Osteocyte (in vitro differentiated cells): ENCODE measurements around the gene TMPRSS15. TPM values are rescaled to one million over a fixed set of nuclear protein-coding genes. Genes with fewer than 3 reads are reported as not detected.

ENCODE experiments used
- DNase-seq: peaks from one replicate; pipeline ENCODE4 v3.0.0; 2021; ENCODE audit warnings: mixed read lengths; ENCODE audit not compliant: unreplicated experiment; ENCODE audit errors: extremely low spot score
- H3K27ac Mint-ChIP-seq: one replicate; pipeline ENCODE4 v1.8.0; 2021; ENCODE audit warnings: mild to moderate bottlenecking, mixed read lengths; ENCODE audit not compliant: unreplicated experiment
- H3K27me3 Mint-ChIP-seq: one replicate; pipeline ENCODE4 v1.8.0; 2021; ENCODE audit warnings: mixed read lengths; ENCODE audit not compliant: unreplicated experiment
- H3K36me3 Mint-ChIP-seq: one replicate; pipeline ENCODE4 v1.8.0; 2021; ENCODE audit warnings: mixed read lengths; ENCODE audit not compliant: unreplicated experiment
- H3K4me1 Mint-ChIP-seq: one replicate; pipeline ENCODE4 v1.8.0; 2021; ENCODE audit warnings: mixed read lengths; ENCODE audit not compliant: unreplicated experiment
- H3K4me3 Mint-ChIP-seq: one replicate; pipeline ENCODE4 v1.8.0; 2021; ENCODE audit warnings: mild to moderate bottlenecking, moderate library complexity, mixed read lengths; ENCODE audit not compliant: unreplicated experiment
- H3K9me3 Mint-ChIP-seq: one replicate; pipeline ENCODE4 v1.8.0; 2021; ENCODE audit warnings: mixed read lengths; ENCODE audit not compliant: unreplicated experiment
- total RNA-seq: library from RNA; stranded (reverse); gene quantifications from 2 replicates; pipeline ENCODE4 v1.2.1, GENCODE V29; 2021
- TF ChIP-seq, protein P1 (sequence below): fragments of 200-600 bp; sonication (generic); IDR thresholded peaks from 2 replicates; pipeline ENCODE4 v1.5.0; 2021; ENCODE audit warnings: antibody characterized with exemption, mild to moderate bottlenecking, moderate library complexity

The TMPRSS15 gene
- total RNA-seq, 1 donor from 2014 or later, result 1.3 TPM

DNA sequence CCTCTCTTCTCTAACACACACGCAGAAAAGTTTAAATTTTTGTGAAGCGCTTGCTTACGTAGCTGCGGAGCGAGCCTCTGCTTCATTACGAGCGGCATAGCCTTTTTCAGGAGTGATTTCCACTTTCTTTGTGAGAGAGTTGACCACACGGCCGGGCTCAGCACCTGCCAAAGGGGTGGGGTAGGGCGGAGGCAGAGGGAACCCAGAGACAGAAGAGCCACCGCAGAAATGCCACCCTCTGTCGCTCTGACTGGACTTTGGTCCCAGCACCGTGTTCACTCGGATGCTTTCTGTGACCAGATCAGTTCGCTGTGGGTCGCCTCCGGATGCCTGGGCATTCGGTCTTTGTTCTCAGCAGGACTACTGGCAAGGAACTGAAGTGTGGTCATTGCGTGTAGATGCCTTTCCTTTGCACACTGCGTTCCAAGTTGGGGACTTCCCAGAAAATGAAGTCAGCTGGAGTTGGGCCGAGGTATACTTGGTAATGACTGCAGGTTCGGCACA is 158.1 kb downstream of the TMPRSS15 start:
- no peak for DNase-seq
- TF ChIP-seq, protein P1, sequence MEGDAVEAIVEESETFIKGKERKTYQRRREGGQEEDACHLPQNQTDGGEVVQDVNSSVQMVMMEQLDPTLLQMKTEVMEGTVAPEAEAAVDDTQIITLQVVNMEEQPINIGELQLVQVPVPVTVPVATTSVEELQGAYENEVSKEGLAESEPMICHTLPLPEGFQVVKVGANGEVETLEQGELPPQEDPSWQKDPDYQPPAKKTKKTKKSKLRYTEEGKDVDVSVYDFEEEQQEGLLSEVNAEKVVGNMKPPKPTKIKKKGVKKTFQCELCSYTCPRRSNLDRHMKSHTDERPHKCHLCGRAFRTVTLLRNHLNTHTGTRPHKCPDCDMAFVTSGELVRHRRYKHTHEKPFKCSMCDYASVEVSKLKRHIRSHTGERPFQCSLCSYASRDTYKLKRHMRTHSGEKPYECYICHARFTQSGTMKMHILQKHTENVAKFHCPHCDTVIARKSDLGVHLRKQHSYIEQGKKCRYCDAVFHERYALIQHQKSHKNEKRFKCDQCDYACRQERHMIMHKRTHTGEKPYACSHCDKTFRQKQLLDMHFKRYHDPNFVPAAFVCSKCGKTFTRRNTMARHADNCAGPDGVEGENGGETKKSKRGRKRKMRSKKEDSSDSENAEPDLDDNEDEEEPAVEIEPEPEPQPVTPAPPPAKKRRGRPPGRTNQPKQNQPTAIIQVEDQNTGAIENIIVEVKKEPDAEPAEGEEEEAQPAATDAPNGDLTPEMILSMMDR, result no peak
- Mint-ChIP-seq H3K36me3 (no peaks in the 10 kb centered on the region), H3K27me3 (peaks cover 33% of the 10 kb centered on the region), H3K4me1 (peaks cover 9% of the 10 kb centered on the region), H3K4me3 (peak overlapping the region; percentile 64), H3K9me3 (no peaks in the 10 kb centered on the region), H3K27ac (no peak overlapping the region)

DNA sequence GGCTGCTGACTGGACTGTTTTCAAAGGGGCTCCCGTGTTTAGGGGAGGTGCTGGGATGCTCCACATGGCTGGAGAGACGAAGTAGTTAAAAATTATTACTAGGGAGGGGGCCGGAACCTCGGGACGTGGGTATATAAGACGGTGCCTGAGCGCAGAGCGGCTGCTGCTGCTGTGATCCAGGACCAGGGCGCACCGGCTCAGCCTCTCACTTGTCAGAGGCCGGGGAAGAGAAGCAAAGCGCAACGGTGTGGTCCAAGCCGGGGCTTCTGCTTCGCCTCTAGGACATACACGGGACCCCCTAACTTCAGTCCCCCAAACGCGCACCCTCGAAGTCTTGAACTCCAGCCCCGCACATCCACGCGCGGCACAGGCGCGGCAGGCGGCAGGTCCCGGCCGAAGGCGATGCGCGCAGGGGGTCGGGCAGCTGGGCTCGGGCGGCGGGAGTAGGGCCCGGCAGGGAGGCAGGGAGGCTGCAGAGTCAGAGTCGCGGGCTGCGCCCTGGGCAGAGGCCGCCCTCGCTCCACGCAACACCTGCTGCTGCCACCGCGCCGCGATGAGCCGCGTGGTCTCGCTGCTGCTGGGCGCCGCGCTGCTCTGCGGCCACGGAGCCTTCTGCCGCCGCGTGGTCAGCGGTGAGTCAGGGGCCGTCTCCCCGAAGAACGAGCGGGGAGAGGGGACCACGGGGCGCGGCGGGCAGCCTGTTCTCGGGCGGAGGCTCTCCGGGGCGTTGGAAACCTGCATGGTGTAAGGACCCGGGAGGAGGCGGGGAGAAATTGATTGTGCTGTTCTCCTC is 158.7 kb downstream of the TMPRSS15 start, which contains the start of gene CHODL:
Gene CHODL (plus strand): TSS at position 163 of the 793 bp plus-strand sequence. CDS start 391 bp downstream, at position 554.
- Mint-ChIP-seq H3K27ac (no peak within 1 kb of the TSS), H3K27me3 (peaks cover 33% of the 10 kb centered on the region), H3K4me1 (peaks cover 9% of the 10 kb centered on the region), H3K4me3 (peak within 1 kb of the TSS; percentile 64), H3K9me3 (no peaks in the 10 kb centered on the region), H3K36me3 (no peaks in the 10 kb centered on the region)
- TF ChIP-seq, protein P1, result no peak
- DNase-seq, result no peak

- TF ChIP-seq, protein P1, result no peak
- DNase-seq, result no peak
- no peaks in the 10 kb centered on the region for H3K36me3 Mint-ChIP-seq
- H3K9me3 Mint-ChIP-seq, result peaks cover 11% of the 10 kb centered on the region
- no peak overlapping the region for H3K27ac Mint-ChIP-seq
- no peak overlapping the region for H3K4me3 Mint-ChIP-seq
- H3K4me1 Mint-ChIP-seq, result no peaks in the 10 kb centered on the region
- no peaks in the 10 kb centered on the region for H3K27me3 Mint-ChIP-seq
Observed at GRCh38 chr21:18235545-18235944, 168.0 kb downstream of the TMPRSS15 start.

GRCh38 chr21:18228060-18228739 is 175.4 kb downstream of the TMPRSS15 start:
- TF ChIP-seq, protein P1, result no peak
- Mint-ChIP-seq H3K4me3 (no peak overlapping the region), H3K36me3 (no peaks in the 10 kb centered on the region), H3K27ac (no peak overlapping the region), H3K9me3 (peaks cover 3% of the 10 kb centered on the region), H3K4me1 (no peaks in the 10 kb centered on the region), H3K27me3 (no peaks in the 10 kb centered on the region)
- no peak for DNase-seq

- TF ChIP-seq, protein P1, result no peak
- H3K9me3 Mint-ChIP-seq, result peaks cover 23% of the 10 kb centered on the region
- no peak overlapping the region for H3K4me3 Mint-ChIP-seq
- no peak overlapping the region for H3K27ac Mint-ChIP-seq
- no peaks in the 10 kb centered on the region for H3K27me3 Mint-ChIP-seq
- no peak for DNase-seq
- H3K36me3 Mint-ChIP-seq, result no peaks in the 10 kb centered on the region
- H3K4me1 Mint-ChIP-seq, result no peaks in the 10 kb centered on the region
Observed at GRCh38 chr21:18222346-18222745, 181.2 kb downstream of the TMPRSS15 start.
